HG03175 (cell line): ENCODE measurements around the gene CADM2.

Source experiments
- ATAC-seq: cut with Tn5 transposase; IDR thresholded peaks from one replicate; pipeline ENCODE4 v1.9.1; 2021; ENCODE audit warnings: mild to moderate bottlenecking, moderate library complexity; ENCODE audit not compliant: unreplicated experiment

Gene CADM2

DNA sequence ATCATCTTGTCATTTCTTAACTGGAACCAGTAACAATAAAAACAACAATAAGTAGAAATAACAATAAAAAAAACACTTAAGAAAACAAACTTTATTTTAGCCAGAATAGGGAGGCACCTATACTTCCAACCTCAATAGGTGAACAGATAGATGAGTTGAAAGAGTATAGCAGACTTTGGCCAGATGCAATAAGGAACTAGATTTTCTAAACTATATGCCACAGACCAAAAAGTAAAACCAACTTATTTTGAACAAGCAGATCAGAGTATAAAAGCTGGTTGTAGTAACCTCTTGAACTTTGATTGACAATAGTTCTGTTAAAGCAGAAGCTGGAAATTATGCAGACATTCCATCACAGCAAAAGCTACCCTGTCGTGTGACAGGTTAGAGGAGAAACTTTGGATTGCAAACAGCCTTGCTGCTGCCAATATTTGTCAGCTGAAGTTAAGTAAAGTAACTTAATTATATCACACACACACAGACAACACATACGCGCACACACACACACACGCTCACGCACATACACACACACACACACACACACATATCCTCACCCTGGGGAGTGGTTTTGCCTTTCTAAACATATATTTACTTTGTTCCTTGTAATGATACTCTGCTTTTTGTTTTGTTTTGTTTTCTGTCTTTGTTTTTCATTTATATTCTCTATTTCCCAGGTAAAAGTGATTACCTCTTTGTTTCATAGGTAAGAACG is 1128.5 kb downstream of the CADM2 start:
- ATAC-seq = no peak

DNA sequence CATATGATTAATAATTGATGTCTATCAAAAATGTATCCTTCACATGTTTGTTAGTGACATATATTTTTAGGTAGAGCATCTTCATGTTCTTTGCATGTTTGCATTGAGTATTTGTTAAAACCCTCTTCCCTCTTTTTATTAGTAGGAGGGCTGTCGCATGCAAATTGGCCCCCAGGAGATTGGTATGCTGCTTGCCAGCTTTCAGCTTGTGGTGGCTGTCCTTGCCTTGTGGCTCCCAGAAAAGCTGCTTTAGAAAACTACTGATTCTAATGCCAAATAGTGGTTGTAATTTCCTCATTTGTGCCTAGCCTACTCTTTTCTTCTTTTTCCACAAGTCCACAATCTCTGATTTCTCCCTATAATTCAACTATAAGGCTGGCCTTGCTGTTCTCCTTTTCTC is 1145.4 kb downstream of the CADM2 start:
- ATAC-seq = no peak

DNA sequence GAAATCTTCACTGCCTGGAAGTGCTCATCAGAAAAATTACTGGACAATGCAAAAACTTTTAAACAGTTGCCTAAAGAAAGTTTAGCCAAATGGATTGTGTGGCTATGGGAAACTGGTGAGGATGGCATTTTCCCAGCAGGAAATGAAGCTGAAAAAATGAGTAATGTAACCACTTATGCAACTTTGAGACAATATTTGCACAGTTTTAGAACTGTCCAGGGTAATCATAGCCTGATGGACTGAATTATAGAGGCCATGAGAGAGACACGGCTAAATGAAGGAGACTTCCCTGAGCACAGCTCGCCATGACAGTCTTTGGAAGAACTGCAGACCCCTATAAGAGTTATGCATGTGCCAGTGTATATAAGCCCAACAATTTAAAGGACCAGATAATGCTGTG is 1150.6 kb downstream of the CADM2 start:
- ATAC-seq = no peak
